K562 (cell line): ENCODE data around the gene OAT. TPM values are rescaled to one million over a fixed set of nuclear protein-coding genes. Genes with fewer than 3 reads are reported as not detected.

ENCODE experiments used
- RAD21 ChIP-seq, 2 experiments: fragments of 250-450 bp in 1 of 2; fragments of 450-650 bp in 1 of 2; sonication (Bioruptor Pico) in 1 of 2; formaldehyde crosslinking in 1 of 2; IDR thresholded peaks in 1 of 2; conservative IDR thresholded peaks in 1 of 2; 2 replicates each; pipeline versions ENCODE4 v1.4.0 to v1.8.0; 2020 to 2022; ENCODE audit warnings: mild to moderate bottlenecking in 2 of 2, moderate library complexity in 1 of 2
- ZBTB40 ChIP-seq, 2 experiments: fragments of 450-650 bp in 1 of 2; sonication (generic) in 1 of 2; formaldehyde crosslinking in 1 of 2; IDR thresholded peaks; 2 replicates each; pipeline versions ENCODE4 v1.7.1 to v1.9.0; 2016 to 2022; ENCODE audit warnings: inconsistent platforms in 1 of 2, mild to moderate bottlenecking in 1 of 2, missing genetic modification reagents in 1 of 2
- ZNF354B ChIP-seq: fragments of 250-450 bp; sonication (Bioruptor Pico); IDR thresholded peaks from 2 replicates; pipeline ENCODE4 v1.4.0; 2020
- polyA plus RNA-seq, 8 experiments: library from polyadenylated mRNA; depleted of rRNA in 4 of 8; stranded (reverse) in 5 of 8; unstranded in 3 of 8; fragments of >200 nt; fragmentation: Nextera tagmentation in 2 of 8; fragmentation: Illumina TruSeq in 1 of 8; extraction: Ambion mirVana in 2 of 8; extraction: Trizol in 1 of 8; gene quantifications; 2 replicates each; pipeline versions ENCODE4 v1.2.1 to v1.2.3, GENCODE V29; 2011 to 2014; ENCODE audit warnings: inconsistent platforms in 1 of 8, missing spikeins in 1 of 8
- total RNA-seq, 7 experiments: library from RNA; depleted of rRNA in 6 of 7; stranded (reverse); fragments of >200 nt in 6 of 7; fragmentation: Illumina TruSeq in 2 of 7; extraction: Trizol in 2 of 7; gene quantifications; 2 replicates each; pipeline versions ENCODE4 v1.2.1 to v1.2.3, GENCODE V29; 2011 to 2021; ENCODE audit warnings: low replicate concordance in 1 of 7

The OAT gene
- total and polyA plus RNA-seq, 9 of the 15 experiments (the other 6 are each of a cell fraction or from before 2014, with no cell fraction given), result 100 to 312 (median 163) TPM

GRCh38 chr10:124374535-124375352, 44.0 kb downstream of the OAT start (continued):
- peak; percentile 67 for TF ChIP-seq ZBTB40 (IDR thresholded peaks at IDR 0.05)
- TF ChIP-seq ZBTB40 (CRISPR knock-in tag; IDR thresholded peaks at IDR 0.05), result no peak
- TF ChIP-seq ZNF354B (CRISPR knock-in tag), result no peak
- TF ChIP-seq RAD21 (CRISPR knock-in tag; conservative IDR thresholded peaks at IDR 0.05 in 1 of 2, IDR thresholded peaks at IDR 0.05 in 1 of 2), result no peak
